Left ventricle myocardium inferior (tissue), 1 donor: ENCODE data around the gene AIFM1. TPM values are rescaled to one million over a fixed set of nuclear protein-coding genes. Genes with fewer than 3 reads are reported as not detected.

Source experiments
- DNase-seq: peaks from one replicate; pipeline ENCODE4 v3.0.0-alpha.2; 2020
- H3K27ac ChIP-seq: fragments of 200-600 bp; replicated peaks from 2 replicates; pipeline ENCODE4 v1.8.0; 2021
- H3K27me3 ChIP-seq: fragments of 200-600 bp; 2 replicates; pipeline ENCODE4 v1.8.0; 2021; ENCODE audit warnings: low read depth
- H3K36me3 ChIP-seq: fragments of 200-600 bp; 2 replicates; pipeline ENCODE4 v1.8.0; 2021
- H3K4me1 ChIP-seq: fragments of 200-600 bp; 2 replicates; pipeline ENCODE4 v1.8.0; 2021
- H3K4me3 ChIP-seq: fragments of 200-600 bp; 2 replicates; pipeline ENCODE4 v1.8.0; 2021; ENCODE audit warnings: mild to moderate bottlenecking, moderate library complexity
- H3K9me3 ChIP-seq: fragments of 200-600 bp; replicated peaks from 2 replicates; pipeline ENCODE4 v1.8.0; 2021
- CTCF ChIP-seq: fragments of 200-600 bp; IDR thresholded peaks from 2 replicates; pipeline ENCODE4 v1.8.0; 2021; ENCODE audit warnings: antibody characterized with exemption, mild to moderate bottlenecking, borderline replicate concordance
- intact Hi-C: fragments of 100-400 bp; cut with micrococcal nuclease; formaldehyde crosslinking; loops from one replicate; pipeline ENCODE4 v1.11.0; 2022
- total RNA-seq: library from RNA; stranded (reverse); fragmentation: NEBNext Ultra II Directional; extraction: Animal tissue kit (Norgen Biotek cat#: 25700); gene quantifications from one replicate; pipeline ENCODE4 v1.2.1, GENCODE V29; 2021
- donor health status: DM: no; HTN: yes; CAD: no; lungs with severe emphysema.

Gene AIFM1
- total RNA-seq, 1 donor from 2014 or later: 127 TPM

GRCh38 chrX:130097507-130098209 lies 68.0 kb downstream of the AIFM1 start:
- Histone ChIP-seq H3K36me3 (no peaks in the 10 kb centered on the region), H3K4me3 (no peak overlapping the region), H3K4me1 (peaks cover 31% of the 10 kb centered on the region), H3K27me3 (no peaks in the 10 kb centered on the region), H3K27ac (peak overlapping the region; percentile 52), H3K9me3 (no peaks in the 10 kb centered on the region)
- TF ChIP-seq CTCF: no peak
- no peak for DNase-seq
- intact Hi-C loops: no loop called here

- H3K9me3 ChIP-seq: no peaks in the 10 kb centered on the region
- no peaks in the 10 kb centered on the region for H3K36me3 ChIP-seq
- peaks cover 41% of the 10 kb centered on the region for H3K4me1 ChIP-seq
- no peak overlapping the region for H3K4me3 ChIP-seq
- H3K27me3 ChIP-seq: no peaks in the 10 kb centered on the region
- DNase-seq: no peak
- H3K27ac ChIP-seq: no peak overlapping the region
- intact Hi-C loops: no loop called here
- TF ChIP-seq CTCF: no peak
These were observed 70.2 kb downstream of the AIFM1 start for GRCh38 chrX:130095249-130096030.

GRCh38 chrX:130094696-130095095 lies 70.9 kb downstream of the AIFM1 start:
- H3K4me3 ChIP-seq: no peak overlapping the region
- H3K27me3 ChIP-seq: no peaks in the 10 kb centered on the region
- DNase-seq: no peak
- no peak for TF ChIP-seq CTCF
- H3K9me3 ChIP-seq: no peaks in the 10 kb centered on the region
- H3K36me3 ChIP-seq: no peaks in the 10 kb centered on the region
- peaks cover 38% of the 10 kb centered on the region for H3K4me1 ChIP-seq
- intact Hi-C loops: no loop called here
- H3K27ac ChIP-seq: no peak overlapping the region

GRCh38 chrX:130093271-130093670 lies 72.4 kb downstream of the AIFM1 start:
- no peak for DNase-seq
- no peak overlapping the region for H3K27ac ChIP-seq
- no peak overlapping the region for H3K4me3 ChIP-seq
- no peaks in the 10 kb centered on the region for H3K36me3 ChIP-seq
- no peaks in the 10 kb centered on the region for H3K27me3 ChIP-seq
- intact Hi-C loops: no loop called here
- TF ChIP-seq CTCF: no peak
- peaks cover 23% of the 10 kb centered on the region for H3K4me1 ChIP-seq
- H3K9me3 ChIP-seq: no peaks in the 10 kb centered on the region

- intact Hi-C loops: no loop called here
- H3K27me3 ChIP-seq: no peaks in the 10 kb centered on the region
- H3K27ac ChIP-seq: no peak overlapping the region
- H3K9me3 ChIP-seq: no peaks in the 10 kb centered on the region
- no peak overlapping the region for H3K4me3 ChIP-seq
- H3K4me1 ChIP-seq: peaks cover 13% of the 10 kb centered on the region
- TF ChIP-seq CTCF: no peak
- no peaks in the 10 kb centered on the region for H3K36me3 ChIP-seq
- DNase-seq: peak; percentile 28
These were observed 73.6 kb downstream of the AIFM1 start for GRCh38 chrX:130091980-130092522.
